ENCODE data around the gene PRKCQ. TPM values are rescaled to one million over a fixed set of nuclear protein-coding genes. Genes with fewer than 3 reads are reported as not detected.

PRKCQ gene
- total RNA-seq, 4 donors from 2014 or later: 0.21 to 0.30 TPM; not detected in 2

GRCh38 chr10:6563731-6564130, 16.3 kb downstream of the PRKCQ start:
- DNase-seq (ENCODE audit: low spot score in 2 of 2): no peak
- Histone ChIP-seq H3K36me3 (no peaks in the 10 kb centered on the region), H3K4me1 (peaks cover 0 to 7% (median 0%) of the 10 kb centered on the region in 4 donors), H3K27ac (no peak overlapping the region), H3K4me3 (no peak overlapping the region), H3K27me3 (no peaks in the 10 kb centered on the region), H3K9me3 (no peaks in the 10 kb centered on the region)
- TF ChIP-seq POLR2A (IDR thresholded peaks at IDR 0.05) (no peak), EP300 (IDR thresholded peaks at IDR 0.05) (no peak), CTCF (IDR thresholded peaks at IDR 0.05) (no peak)
- WGBS, 2 donors: 81 to 82% methylated on average over 6 of the region's 6 CpGs

- 74 to 77% methylated on average over 7 of the region's 7 CpGs for WGBS, 2 donors
- Histone ChIP-seq H3K27ac (no peak overlapping the region), H3K4me3 (no peak overlapping the region), H3K9me3 (no peaks in the 10 kb centered on the region), H3K27me3 (no peaks in the 10 kb centered on the region), H3K36me3 (no peaks in the 10 kb centered on the region), H3K4me1 (peaks cover 0 to 7% (median 0%) of the 10 kb centered on the region in 4 donors)
- TF ChIP-seq EP300 (IDR thresholded peaks at IDR 0.05) (no peak), POLR2A (IDR thresholded peaks at IDR 0.05) (no peak), CTCF (IDR thresholded peaks at IDR 0.05) (no peak)
- no peak for DNase-seq (ENCODE audit: low spot score in 2 of 2)
Measured at GRCh38 chr10:6563075-6563474, 17.0 kb downstream of the PRKCQ start.

DNA sequence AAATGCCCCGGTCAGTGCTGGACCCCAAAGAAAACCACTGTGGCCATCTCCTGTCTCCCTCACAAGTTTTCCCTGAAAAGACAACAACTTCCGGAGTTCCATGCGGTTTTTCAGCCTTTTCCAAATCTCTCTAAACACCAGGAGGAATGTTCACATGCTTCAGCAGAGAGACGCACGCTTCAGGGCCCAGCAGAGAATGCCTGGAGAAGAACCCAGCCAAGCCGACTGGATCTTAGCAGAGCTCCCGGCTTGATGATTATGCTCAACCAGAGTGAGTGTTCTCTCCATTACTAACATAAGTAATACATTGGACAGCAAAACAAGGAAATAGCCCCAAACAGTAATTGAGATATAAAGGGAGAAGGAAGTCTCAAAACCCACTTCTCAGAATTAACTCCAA, 17.9 kb downstream of the PRKCQ start:
- Histone ChIP-seq H3K4me3 (no peak overlapping the region), H3K27ac (no peak overlapping the region), H3K27me3 (no peaks in the 10 kb centered on the region), H3K36me3 (no peaks in the 10 kb centered on the region), H3K4me1 (peaks cover 0 to 7% (median 0%) of the 10 kb centered on the region in 4 donors), H3K9me3 (no peaks in the 10 kb centered on the region)
- 80 to 85% methylated on average over 7 of the region's 7 CpGs for WGBS, 2 donors
- TF ChIP-seq POLR2A (IDR thresholded peaks at IDR 0.05) (no peak), CTCF (IDR thresholded peaks at IDR 0.05) (no peak), EP300 (IDR thresholded peaks at IDR 0.05) (no peak)
- no peak for DNase-seq (ENCODE audit: low spot score in 2 of 2)

GRCh38 chr10:6561552-6561951, 18.5 kb downstream of the PRKCQ start:
- no peaks in the 10 kb centered on the region for H3K27me3 ChIP-seq
- H3K27ac ChIP-seq: no peak overlapping the region
- H3K4me1 ChIP-seq: peaks cover 0 to 7% (median 0%) of the 10 kb centered on the region in 4 donors
- DNase-seq (ENCODE audit: low spot score in 2 of 2): no peak
- no peak for TF ChIP-seq EP300 (IDR thresholded peaks at IDR 0.05)
- TF ChIP-seq CTCF (IDR thresholded peaks at IDR 0.05): no peak
- TF ChIP-seq POLR2A (IDR thresholded peaks at IDR 0.05): no peak
- no peaks in the 10 kb centered on the region for H3K36me3 ChIP-seq
- 68 to 74% methylated on average over 4 of the region's 4 CpGs for WGBS, 2 donors
- H3K4me3 ChIP-seq: no peak overlapping the region
- H3K9me3 ChIP-seq: no peaks in the 10 kb centered on the region

DNA sequence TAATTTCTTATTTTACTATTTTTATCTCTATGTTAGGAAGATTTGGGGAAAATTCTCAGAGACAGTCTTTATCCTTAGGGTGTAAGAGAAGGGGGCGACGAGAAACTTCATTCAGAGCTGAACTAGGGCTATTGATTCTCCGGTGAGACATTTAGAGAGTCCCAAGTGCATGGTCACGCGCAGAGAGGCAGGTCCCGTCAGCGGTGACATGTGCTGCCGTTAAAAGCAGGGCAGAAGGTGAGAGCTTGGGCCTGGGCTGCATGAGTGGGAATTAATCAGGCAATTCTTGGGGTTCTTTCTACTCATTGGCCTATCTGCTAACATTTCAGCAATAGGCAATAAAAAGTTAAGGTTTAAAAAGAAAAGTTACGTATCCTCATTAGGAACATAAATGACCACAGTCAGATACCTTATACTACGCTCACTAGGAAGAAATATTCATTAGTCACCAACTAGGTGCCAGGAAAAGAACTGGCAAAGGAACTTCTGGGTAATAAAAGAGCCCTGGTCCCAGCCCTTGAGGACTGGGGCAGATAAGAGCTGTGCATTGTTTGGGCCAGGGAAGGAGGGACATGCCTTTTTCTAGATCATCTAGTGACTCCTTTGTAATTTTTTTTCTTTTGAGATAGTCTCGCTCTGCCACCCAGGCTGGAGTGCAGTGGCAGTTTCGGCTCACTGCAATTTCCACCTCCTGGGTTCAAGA, 21.2 kb downstream of the PRKCQ start:
- H3K4me1 ChIP-seq: no peaks in the 10 kb centered on the region
- H3K27ac ChIP-seq: no peak overlapping the region
- 89% methylated on average over 12 of the region's 12 CpGs for WGBS, 2 donors
- H3K27me3 ChIP-seq: no peaks in the 10 kb centered on the region
- TF ChIP-seq POLR2A (IDR thresholded peaks at IDR 0.05) (no peak), EP300 (IDR thresholded peaks at IDR 0.05) (no peak), CTCF (IDR thresholded peaks at IDR 0.05) (no peak)
- no peak for DNase-seq (ENCODE audit: low spot score in 2 of 2)
- H3K36me3 ChIP-seq: no peaks in the 10 kb centered on the region
- H3K9me3 ChIP-seq: no peaks in the 10 kb centered on the region
- H3K4me3 ChIP-seq: no peak overlapping the region

All from tibial nerve (tissue), 4 donors.